ENCODE data around the gene ATP2A2.

DNA sequence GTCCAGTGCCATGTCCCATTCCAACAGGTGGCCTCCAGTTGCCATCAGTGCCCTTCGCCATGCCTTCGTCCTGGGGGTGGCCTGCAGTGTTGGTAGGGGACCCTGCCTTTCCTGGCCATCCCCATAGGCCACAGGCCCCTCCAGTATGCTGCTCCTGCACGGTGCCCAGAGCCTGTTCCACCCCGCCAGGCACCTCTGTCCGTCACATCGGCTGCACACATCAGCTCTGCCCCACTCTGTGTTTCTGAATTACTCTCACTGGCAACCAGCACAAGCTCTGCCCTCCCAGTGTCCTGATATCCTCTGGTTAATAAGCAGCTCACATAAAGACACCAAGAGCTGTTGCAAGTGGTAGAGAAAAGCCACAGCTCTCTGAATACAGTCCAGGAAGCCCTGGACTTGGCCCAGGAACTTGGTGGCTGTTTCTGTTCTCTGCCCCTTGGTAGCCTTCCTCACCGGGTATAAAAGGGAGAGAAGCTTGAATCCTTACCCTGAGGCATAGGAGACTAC is 31.3 kb upstream of the ATP2A2 start:
- TF ChIP-seq, protein P1, sequence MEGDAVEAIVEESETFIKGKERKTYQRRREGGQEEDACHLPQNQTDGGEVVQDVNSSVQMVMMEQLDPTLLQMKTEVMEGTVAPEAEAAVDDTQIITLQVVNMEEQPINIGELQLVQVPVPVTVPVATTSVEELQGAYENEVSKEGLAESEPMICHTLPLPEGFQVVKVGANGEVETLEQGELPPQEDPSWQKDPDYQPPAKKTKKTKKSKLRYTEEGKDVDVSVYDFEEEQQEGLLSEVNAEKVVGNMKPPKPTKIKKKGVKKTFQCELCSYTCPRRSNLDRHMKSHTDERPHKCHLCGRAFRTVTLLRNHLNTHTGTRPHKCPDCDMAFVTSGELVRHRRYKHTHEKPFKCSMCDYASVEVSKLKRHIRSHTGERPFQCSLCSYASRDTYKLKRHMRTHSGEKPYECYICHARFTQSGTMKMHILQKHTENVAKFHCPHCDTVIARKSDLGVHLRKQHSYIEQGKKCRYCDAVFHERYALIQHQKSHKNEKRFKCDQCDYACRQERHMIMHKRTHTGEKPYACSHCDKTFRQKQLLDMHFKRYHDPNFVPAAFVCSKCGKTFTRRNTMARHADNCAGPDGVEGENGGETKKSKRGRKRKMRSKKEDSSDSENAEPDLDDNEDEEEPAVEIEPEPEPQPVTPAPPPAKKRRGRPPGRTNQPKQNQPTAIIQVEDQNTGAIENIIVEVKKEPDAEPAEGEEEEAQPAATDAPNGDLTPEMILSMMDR (IDR thresholded peaks at IDR 0.05): no peak
- no peak for TF ChIP-seq EZH2 (IDR thresholded peaks at IDR 0.05; ENCODE audit: borderline replicate concordance, insufficient read depth, low read depth, low read length, poor library complexity, severe bottlenecking)

Data from B cell (primary cell).